Body of pancreas (tissue), 4 donors: Measurements from ENCODE around the gene PCDHGB1. TPM values are rescaled to one million over a fixed set of nuclear protein-coding genes. Genes with fewer than 3 reads are reported as not detected.

Source experiments
- ATAC-seq: fragments of 150-250 bp; one replicate; pipeline ENCODE4 v1.9.1; 2016
- DNase-seq, 4 donors: peaks; one replicate each; pipeline ENCODE4 v3.0.0-alpha.2; 2019
- H3K27ac ChIP-seq, 4 donors: fragments of 200-600 bp; sonication (generic); 1 replicate in 3 of 4; 2 replicates in 1 of 4; pipeline versions ENCODE4 v1.5.1 to v1.6.1; 2016 to 2019; ENCODE audit warnings: mild to moderate bottlenecking in 1 of 4, mixed read lengths in 1 of 4, moderate library complexity in 1 of 4
- H3K27me3 ChIP-seq, 2 donors: fragments of 200-600 bp; sonication (generic); one replicate each; pipeline ENCODE4 v1.6.0; 2016; ENCODE audit warnings: mild to moderate bottlenecking in 1 of 2
- H3K36me3 ChIP-seq, 2 donors: fragments of 200-600 bp; sonication (generic); replicated peaks in 1 of 2; 2 replicates each; pipeline ENCODE4 v1.5.1; 2016; ENCODE audit warnings: low read depth in 2 of 2; ENCODE audit not compliant: insufficient read depth in 1 of 2
- H3K4me1 ChIP-seq: fragments of 200-600 bp; sonication (generic); one replicate; pipeline ENCODE4 v1.6.0; 2016
- H3K4me3 ChIP-seq, 2 donors: fragments of 200-600 bp; sonication (generic); 1 replicate in 1 of 2; 2 replicates in 1 of 2; pipeline ENCODE4 v1.5.1; 2016 to 2019
- H3K9me3 ChIP-seq, 3 donors: fragments of 200-600 bp; sonication (generic); 1 replicate in 2 of 3; 2 replicates in 1 of 3; pipeline ENCODE4 v1.5.1; 2016
- POLR2A ChIP-seq, 3 donors: fragments of 450-650 bp; IDR thresholded peaks; one replicate each; pipeline ENCODE4 v1.6.1; 2016; ENCODE audit warnings: antibody characterized with exemption in 3 of 3, mild to moderate bottlenecking in 2 of 3
- WGBS, 2 donors: methylation state at CpG; one replicate each; pipeline ENCODE4 v1.1.5; 2017; 5-methylcytosine and 5-hydroxymethylcytosine counted together
- intact Hi-C: fragments of 100-400 bp; cut with DNase I; formaldehyde crosslinking; loops from one replicate; pipeline ENCODE4 v1.15.1; 2023
- total RNA-seq, 2 donors: library from RNA; depleted of rRNA; stranded (reverse); fragments of >200 nt; gene quantifications; one replicate each; pipeline ENCODE4 v1.1.0, GENCODE V29; 2016
- TF ChIP-seq, protein P1 (sequence below), 7 experiments: fragments of 450-650 bp in 4 of 7; fragments of 200-600 bp in 3 of 7; sonication (generic) in 3 of 7; IDR thresholded peaks; one replicate each; pipeline ENCODE4 v1.5.1; 2016 to 2019; ENCODE audit warnings: antibody characterized with exemption in 7 of 7

PCDHGB1 gene
- total RNA-seq, 2 donors from 2014 or later, result 3.9 to 6.9 TPM

GRCh38 chr5:141362719-141363118, 12.8 kb downstream of the PCDHGB1 start:
- TF ChIP-seq POLR2A (IDR thresholded peaks at IDR 0.05), result no peak
- TF ChIP-seq, protein P1, sequence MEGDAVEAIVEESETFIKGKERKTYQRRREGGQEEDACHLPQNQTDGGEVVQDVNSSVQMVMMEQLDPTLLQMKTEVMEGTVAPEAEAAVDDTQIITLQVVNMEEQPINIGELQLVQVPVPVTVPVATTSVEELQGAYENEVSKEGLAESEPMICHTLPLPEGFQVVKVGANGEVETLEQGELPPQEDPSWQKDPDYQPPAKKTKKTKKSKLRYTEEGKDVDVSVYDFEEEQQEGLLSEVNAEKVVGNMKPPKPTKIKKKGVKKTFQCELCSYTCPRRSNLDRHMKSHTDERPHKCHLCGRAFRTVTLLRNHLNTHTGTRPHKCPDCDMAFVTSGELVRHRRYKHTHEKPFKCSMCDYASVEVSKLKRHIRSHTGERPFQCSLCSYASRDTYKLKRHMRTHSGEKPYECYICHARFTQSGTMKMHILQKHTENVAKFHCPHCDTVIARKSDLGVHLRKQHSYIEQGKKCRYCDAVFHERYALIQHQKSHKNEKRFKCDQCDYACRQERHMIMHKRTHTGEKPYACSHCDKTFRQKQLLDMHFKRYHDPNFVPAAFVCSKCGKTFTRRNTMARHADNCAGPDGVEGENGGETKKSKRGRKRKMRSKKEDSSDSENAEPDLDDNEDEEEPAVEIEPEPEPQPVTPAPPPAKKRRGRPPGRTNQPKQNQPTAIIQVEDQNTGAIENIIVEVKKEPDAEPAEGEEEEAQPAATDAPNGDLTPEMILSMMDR (IDR thresholded peaks at IDR 0.05), result no peak
- Histone ChIP-seq H3K27ac (no peak overlapping the region), H3K36me3 (no peaks in the 10 kb centered on the region), H3K4me1 (no peaks in the 10 kb centered on the region), H3K4me3 (no peak overlapping the region), H3K27me3 (no peaks in the 10 kb centered on the region), H3K9me3 (peaks cover 0 to 66% (median 14%) of the 10 kb centered on the region in 3 donors)
- intact Hi-C loops, result no loop called here
- no peak for DNase-seq
- no peak for ATAC-seq

- no peak within 1 kb of the TSS for H3K4me3 ChIP-seq
- DNase-seq, result no peak
- H3K27me3 ChIP-seq, result no peaks in the 10 kb centered on the region
- H3K4me1 ChIP-seq, result no peaks in the 10 kb centered on the region
- no peak for ATAC-seq
- intact Hi-C loops, result no loop called here
- no peaks in the 10 kb centered on the region for H3K36me3 ChIP-seq
- 14 to 24% methylated on average over 24 to 34 of the region's 34 CpGs for WGBS, 2 donors
- H3K9me3 ChIP-seq, result peaks cover 0 to 64% (median 14%) of the 10 kb centered on the region in 3 donors
- no peak within 1 kb of the TSS for H3K27ac ChIP-seq
- TF ChIP-seq, protein P1 (IDR thresholded peaks at IDR 0.05), result no peak
- no peak for TF ChIP-seq POLR2A (IDR thresholded peaks at IDR 0.05)
These were observed 14.2 kb downstream of the PCDHGB1 start, which contains the start of gene PCDHGA5 for GRCh38 chr5:141363952-141364660. Gene PCDHGA5, plus strand, starts transcription at chr5:141364162. Its CDS starts 169 bp downstream, at chr5:141364331.

DNA sequence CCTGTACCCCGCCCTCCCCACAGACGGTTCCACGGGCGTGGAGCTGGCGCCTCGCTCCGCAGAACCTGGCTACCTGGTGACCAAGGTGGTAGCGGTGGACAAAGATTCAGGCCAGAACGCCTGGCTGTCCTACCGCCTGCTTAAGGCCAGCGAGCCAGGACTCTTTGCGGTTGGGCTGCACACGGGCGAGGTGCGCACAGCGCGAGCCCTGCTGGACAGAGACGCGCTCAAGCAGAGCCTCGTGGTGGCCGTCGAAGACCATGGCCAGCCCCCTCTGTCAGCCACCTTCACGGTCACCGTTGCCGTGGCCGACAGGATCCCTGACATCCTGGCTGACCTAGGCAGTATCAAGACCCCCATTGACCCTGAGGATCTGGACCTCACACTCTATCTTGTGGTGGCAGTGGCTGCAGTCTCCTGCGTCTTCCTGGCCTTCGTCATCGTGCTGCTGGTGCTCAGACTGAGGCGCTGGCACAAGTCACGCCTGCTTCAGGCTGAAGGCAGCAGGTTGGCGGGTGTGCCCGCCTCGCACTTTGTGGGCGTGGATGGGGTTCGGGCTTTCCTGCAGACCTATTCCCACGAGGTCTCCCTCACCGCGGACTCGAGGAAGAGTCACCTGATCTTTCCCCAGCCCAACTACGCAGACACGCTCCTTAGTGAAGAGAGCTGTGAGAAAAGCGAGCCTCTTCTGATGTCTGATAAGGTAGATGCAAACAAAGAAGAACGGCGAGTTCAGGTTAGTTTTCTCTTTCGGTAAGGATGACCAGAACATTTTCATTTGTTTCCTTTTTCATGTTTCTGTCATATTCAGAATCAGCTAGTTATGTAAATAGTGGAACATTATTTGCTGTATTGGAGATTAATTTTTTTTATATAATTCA, 16.4 kb downstream of the PCDHGB1 start:
- no peaks in the 10 kb centered on the region for H3K4me1 ChIP-seq
- no peak overlapping the region for H3K27ac ChIP-seq
- no peaks in the 10 kb centered on the region for H3K36me3 ChIP-seq
- TF ChIP-seq, protein P1 (IDR thresholded peaks at IDR 0.05), result no peak
- TF ChIP-seq POLR2A (IDR thresholded peaks at IDR 0.05), result no peak
- H3K27me3 ChIP-seq, result no peaks in the 10 kb centered on the region
- no peak overlapping the region for H3K4me3 ChIP-seq
- DNase-seq, result no peak
- ATAC-seq, result no peak
- 23 to 38% methylated on average over 38 to 44 of the region's 46 CpGs for WGBS, 2 donors
- peaks cover 0 to 71% (median 17%) of the 10 kb centered on the region in 3 donors for H3K9me3 ChIP-seq
- intact Hi-C loops, result no loop called here

GRCh38 chr5:141369994-141370848, 20.3 kb downstream of the PCDHGB1 start, which contains the start of gene PCDHGB3:
Gene PCDHGB3, plus strand, starts transcription at chr5:141370242. Its CDS starts 153 bp downstream, at chr5:141370395.
- no peaks in the 10 kb centered on the region for H3K27me3 ChIP-seq

More at GRCh38 chr5:141369994-141370848, 20.3 kb downstream of the PCDHGB1 start, which contains the start of gene PCDHGB3:
- peak; percentile 47 for ATAC-seq
- Histone ChIP-seq H3K4me1 (no peaks in the 10 kb centered on the region), H3K27ac (no peak within 1 kb of the TSS), H3K36me3 (no peaks in the 10 kb centered on the region), H3K4me3 (no peak within 1 kb of the TSS), H3K9me3 (peaks cover 0 to 72% (median 21%) of the 10 kb centered on the region in 3 donors)
- 14 to 22% methylated on average over 32 of the region's 32 CpGs for WGBS, 2 donors
- DNase-seq, result peak in 3 of 4 donors; percentile 31 to 39 (median 36)
- intact Hi-C loops, result no loop called here
- TF ChIP-seq, protein P1 (IDR thresholded peaks at IDR 0.05), result peak in 4 of 7 experiments; percentile 21 to 34 (median 25)
- TF ChIP-seq POLR2A (IDR thresholded peaks at IDR 0.05), result no peak
